Kasumi-1 (cell line): ENCODE results near the gene COPG2.
"Not testable (repeated sequence)": the region's sequence is repeated elsewhere in the genome, so short reads cannot be mapped to it uniquely, and the experiment has no call there.

Source experiments
- DNase-seq, 2 experiments: peaks; one replicate each; lab custom pipeline; 2025; lab: John Stamatoyannopoulos, UW

The COPG2 gene

DNA sequence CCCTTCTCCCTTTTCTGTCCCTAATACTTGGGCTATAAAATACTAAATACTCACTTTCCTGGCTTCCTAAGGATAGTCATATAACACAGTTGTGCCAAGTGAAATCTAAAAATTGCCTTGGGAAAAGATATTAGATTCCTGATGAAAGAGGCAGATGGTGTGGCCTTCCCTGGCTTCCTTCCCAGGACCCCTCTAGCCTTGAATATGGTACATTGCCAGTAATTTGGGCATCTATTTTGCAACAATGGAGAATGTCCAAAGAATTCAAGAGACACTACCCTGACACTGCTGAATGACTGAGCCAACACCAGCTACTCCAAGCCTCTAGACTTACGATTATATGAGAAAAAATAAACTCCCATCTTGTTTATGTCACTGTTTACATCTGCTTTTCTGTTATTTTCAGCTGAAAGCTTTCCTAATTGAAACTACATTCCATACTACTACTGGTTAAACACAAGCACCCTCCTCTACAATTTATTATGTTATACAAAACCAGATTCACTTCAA lies 17.9 kb downstream of the COPG2 start:
- DNase-seq, result no peak

DNA sequence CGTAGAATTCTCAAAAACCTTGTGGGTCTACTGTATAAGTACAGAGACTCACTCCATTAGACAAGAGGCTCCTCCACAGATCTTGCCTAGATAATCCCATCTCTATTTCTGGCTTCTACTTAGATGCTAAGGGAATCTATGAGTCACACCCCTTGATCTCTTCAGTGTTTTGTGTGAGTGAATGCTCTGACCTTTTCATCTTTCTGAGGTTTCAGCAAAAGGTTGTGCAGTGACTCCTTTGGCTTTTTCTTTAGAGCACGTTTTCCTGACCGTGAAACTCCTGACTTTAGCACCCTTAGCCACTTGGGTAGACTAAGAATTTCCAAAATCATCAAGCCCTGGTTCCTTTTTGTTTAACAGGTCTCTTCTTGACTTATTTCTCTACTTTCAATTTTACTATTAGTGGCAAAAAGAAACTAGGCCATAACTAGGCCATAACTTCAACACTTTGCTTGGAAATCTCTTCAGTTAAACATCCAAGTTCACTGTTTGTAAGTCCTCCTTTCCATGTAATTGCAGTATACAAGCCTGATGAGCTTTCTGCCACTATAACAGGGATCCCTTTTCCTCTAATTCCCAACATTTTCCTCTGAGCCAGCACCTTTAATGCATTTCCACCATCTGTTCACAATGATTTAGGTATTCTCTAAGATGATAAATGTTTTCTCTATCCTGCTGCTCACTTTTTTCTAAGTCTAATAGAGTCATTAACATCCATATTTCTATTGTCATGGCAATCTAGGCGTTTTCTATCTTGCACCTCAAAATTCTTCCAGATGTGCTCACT lies 19.4 kb downstream of the COPG2 start:
- DNase-seq, result no peak

DNA sequence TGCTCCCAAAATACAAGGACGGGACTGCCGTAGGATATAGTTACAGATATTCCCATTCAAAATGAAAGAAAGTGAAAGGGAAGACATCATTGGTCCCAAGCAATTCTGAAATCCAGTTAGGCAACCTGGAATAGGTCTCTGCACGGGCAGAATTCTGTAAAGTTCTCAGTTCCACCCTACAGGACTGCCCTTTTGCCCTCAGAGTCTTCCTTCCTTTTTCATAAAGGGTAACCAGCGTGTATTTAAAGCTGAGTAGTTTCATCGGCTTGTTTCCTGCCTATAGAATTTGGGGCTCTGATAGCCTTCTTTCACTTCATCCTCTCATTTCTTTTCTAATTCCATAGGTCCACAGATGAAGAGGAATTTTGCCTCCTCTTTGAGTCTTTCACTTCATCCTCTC lies 20.0 kb downstream of the COPG2 start:
- DNase-seq, result no peak

DNA sequence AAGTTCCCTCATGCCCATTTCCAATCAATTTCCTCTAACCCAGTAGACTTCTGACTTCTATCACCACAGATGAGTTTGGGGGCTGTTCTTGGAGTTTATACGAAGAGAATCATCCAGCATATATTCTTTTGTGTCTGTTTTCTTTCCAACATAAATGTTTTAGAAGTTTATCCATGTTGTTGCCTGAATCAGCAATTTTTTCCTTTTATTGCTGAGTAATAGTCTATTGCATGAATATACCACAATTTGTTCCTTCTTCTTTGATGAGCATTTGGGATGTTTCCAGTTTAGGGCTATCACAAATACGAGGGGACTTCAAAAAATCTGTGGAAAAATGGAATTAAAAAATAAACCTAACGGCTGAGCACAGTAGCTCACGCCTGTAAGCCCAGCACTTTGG lies 26.2 kb downstream of the COPG2 start:
- no peak for DNase-seq

DNA sequence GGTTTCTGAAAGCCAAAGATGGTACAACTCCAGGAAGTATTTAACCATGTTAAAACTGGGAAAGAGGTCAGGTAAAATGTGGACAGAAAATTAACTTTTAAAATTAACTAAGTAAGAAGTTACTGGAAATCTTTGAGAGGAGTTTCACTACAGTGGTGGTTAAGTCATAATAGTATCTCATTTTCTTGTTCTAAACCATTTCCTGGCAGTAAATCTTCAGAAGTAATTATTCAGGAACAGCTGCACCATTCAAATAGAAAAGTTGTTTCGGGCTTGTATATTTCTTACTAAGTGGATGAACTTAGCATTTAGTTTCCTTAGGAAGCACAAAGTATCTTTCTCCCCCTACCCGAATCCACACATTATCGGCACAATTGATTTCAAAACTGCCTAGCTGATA lies 27.1 kb downstream of the COPG2 start:
- DNase-seq, result no peak

DNA sequence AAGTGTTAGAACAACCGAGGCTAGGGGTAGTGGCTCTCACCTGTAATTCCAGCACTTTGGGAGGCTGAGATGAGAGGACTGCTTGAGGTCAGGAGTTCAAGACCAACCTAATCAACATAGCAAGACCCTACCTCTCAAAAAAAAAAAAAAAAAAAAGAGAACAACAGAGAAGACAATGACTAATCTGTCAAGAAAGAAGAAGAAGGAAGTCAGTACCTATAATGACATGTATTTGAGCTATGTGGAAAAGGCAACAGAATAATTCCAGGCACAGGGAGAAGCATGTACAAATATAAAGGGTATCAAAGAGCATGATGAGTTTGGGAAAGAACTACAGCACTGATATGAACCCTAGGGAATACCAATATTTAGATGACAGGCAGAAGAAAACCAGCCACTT lies 27.5 kb downstream of the COPG2 start:
- no peak for DNase-seq

DNA sequence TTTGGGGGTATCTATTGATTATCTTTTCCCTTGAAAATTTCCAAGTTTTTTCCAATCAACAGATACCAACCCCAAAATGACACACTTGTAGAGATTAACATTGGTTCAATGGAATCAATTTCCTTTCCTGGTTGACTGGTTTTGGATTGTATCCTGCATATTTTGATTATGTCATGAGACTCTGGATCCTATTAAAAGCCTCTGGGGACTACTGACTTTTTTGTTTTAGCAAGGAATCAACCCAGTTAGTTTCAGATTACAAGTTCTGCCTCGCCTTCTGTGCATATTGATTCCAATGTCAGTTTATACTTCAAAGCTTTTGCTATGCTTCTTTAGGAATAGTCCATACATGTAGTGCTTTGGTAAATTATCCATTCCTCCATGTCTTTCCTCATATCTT lies 29.2 kb downstream of the COPG2 start:
- DNase-seq, result no peak

DNA sequence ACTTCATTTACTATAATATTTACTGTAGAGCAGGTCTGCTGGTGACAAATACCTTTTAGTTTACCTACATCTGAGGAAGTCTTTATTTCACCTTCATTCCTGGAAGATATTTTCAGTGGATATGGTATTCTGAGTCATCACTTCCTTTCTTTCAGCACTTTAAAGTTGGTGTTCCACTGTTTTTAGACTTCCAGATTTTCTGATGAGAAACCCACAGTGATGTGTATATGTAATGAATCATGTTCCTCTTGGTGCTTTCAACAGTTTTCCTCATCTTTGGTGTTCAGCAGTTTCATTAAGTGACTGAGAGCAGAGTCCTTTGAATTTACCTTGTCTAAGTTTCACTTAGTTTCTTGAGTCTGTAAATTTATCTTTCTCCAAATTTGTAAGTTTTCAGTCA lies 36.4 kb downstream of the COPG2 start:
- no peak for DNase-seq

DNA sequence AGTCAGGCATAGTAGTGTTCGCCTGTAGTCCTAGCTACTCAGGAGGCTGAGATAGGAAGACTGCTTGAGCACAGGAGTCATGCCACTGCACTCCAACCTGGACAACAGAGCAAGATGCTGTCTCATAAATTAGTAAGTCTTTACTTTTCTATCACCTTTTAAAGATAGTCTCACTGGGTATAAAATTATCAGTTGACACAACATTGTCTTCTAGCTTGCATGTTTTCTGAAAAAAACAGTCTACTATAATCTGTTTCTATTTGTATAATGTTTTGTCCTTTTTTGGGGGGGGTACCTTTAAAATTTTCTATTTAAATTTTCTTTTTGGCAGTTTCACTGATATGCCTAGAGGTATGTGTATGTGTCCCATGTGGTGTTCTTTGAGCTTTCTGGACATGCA lies 39.6 kb downstream of the COPG2 start:
- no peak for DNase-seq

DNA sequence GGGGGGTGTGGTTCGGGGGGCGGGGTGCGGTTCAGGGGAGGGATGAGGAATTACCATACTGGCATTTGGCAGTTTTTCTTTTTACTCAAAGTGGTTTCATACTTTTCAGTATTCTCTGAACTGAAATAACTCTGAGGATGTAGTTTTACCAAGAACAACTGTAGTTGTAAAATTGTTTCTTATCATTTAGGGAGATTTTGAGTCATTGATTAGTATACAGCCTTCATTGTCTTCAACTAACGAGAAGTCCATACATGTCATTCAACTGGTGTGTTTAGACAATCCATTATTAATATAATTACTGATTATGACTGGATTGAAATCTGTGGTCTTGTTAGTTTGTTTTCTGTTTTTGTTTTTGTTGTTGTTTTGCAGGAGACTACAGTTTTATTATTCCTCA lies 40.8 kb downstream of the COPG2 start:
- DNase-seq, result no peak

DNA sequence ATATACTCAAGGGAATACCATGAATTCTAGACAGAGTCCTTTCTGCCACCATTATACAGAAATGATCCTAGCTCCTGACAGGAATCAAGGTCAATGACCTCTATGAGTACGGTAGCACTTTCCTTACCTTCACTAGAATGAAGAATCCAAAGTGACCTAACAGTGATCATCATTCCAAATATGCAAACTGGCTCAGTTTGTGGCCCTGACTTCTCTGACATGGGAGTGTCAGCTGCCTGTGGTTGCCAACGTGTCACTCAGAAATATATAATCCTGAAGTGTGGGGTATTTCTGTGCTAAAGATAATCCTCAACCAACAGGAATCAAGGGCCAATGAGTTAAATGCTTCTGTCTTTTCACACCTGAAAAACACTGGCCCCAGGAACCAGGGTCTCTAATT lies 45.7 kb downstream of the COPG2 start:
- no peak for DNase-seq

DNA sequence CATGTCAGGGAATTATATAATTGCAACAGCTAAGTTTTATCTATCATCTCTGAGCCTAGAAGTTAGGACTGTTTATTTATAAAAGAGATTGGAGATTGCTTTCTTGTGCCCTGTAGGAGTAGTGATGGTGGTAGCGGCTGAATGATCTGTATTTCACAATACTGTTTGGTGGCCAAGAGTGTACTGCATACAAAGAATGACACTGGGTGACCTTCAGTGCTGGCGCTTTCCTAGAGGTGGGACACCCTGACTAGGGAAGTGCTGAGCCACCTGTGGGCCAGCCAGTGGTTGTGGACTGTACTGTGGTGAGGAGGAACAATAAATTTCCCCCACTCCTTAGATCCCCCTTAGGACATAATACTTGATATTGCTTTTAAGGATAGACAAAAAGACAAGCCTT lies 53.0 kb downstream of the COPG2 start:
- DNase-seq, result no peak

DNA sequence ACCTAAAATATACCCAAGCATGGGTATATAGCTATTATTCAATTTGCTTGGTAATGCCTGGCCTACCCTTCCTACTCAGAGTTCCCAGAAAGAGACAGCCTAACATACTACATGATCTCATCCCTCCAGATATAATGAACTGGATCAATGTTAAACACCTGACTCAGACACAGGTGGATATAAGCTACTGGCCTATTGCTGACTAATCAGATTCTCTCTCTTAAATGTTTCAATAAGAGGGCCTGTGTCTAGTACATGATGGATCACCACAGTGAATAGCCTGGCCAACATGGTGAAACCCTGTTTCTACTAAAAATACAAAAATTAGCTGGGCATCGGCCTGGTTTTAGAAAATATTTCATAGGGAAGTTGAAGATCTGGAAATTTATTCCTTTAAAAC lies 54.1 kb downstream of the COPG2 start:
- no peak for DNase-seq

DNA sequence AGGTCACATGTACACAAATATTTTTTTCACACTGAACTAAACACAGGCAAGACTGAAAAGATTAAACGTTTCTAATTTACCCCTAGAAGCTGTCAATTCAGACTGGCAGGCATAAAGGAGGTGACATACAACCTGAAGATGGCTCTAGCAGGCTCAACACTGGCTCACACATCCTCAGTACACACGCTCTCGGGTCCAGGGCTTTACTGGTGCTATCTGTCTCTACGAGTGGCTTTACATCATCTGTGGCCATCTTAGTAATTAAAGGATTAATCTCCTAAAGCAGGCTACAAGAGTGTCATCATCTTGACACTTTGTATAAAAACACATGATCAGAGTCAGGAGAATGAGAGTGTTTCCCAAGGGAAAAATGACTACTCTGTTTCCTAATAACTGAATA lies 57.3 kb downstream of the COPG2 start:
- no peak for DNase-seq

DNA sequence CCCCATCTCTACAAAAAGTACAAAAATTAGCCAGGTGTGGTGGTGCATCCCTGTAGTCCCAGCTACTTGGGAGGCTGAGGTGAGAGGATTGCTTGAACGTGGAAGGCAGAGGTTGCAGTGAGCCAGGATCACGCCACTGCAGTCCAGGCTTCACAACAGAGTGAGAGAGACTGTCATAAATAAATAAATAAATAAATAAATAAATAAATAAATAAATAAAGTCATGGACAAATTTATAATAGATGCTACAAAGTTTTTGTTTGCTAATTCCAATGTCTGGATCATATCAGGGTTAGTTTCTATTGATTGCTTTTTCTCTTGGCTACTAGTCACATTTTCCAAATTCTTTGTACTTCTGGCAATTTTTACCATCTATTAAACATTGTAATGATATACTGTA lies 61.5 kb downstream of the COPG2 start:
- not testable (repeated sequence) for DNase-seq

DNA sequence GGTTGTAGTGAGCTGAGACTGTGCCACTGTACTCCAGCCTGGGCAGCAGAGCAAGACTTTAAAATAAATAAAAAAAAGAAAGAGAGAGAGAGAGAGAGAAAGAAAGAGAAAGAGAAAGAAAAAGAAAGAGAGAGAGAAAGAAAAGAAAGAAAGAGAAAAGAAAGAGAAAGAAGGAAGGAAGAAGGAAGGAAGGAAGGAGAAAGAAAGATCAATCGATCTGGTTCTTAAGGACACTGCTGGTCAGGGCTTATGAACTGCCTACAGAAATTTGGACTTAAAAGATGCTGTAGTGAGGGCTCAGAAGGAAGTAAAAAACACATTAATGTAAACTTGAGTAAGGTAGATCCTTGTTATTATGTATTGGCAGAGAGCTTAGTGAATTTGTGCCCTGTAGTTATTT lies 62.4 kb downstream of the COPG2 start:
- DNase-seq, result no peak

DNA sequence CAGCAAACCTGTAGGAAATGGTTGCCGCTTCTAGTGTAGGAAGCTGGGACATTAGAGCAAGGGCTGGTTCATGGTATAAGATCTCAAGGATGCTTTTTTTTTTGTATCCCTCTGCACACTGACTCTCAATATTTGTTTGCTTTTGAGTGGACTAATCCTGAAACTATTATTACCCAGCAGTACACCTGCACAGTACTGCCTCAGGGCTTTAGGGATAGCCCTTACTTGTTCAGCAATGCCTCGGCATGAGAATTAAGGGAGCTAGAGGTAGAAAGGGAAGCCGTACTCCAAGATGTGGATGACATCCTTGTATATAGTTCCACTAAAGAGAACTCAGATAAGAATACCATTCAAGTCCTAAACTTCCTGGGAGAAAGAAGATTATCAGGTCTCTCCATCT lies 70.5 kb downstream of the COPG2 start:
- no peak for DNase-seq

DNA sequence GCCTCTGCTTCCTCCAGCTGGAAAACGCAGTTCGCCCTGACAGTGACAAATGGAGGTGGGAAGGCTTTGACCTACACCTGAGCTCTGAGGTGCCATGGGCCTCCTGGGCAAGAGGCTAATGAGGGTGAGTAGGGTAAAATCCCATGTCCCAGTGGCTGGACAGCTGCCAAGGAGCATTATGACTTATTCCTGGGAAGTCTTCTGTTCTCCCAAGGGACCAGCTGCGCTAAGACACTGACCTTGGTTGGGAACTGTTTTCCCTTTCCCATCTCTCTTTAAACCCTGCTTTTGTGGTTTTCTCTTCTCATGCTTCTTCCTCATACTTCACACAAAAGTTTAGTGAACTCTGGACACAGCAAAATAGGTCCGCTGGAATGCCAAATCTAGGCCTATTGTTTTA lies 72.6 kb downstream of the COPG2 start:
- no peak for DNase-seq

DNA sequence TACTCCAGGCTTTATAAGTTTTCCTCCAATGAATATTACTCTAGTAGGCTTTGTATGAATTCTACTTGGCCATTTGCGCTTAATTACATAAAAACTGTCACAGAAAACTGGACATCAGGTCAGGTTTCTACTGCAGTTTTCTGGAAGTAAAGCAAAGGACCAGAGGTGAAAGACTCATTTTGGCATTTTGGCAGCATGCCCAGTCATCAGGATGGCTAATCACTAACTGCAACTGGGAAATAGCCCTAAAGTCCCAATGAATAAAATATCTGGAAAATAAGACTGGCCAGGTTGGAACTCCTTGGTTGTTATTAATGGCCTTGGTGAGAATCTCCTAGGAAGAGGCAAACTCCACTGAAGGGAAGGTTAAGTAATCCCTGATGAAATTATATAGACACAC lies 75.5 kb downstream of the COPG2 start:
- DNase-seq, result no peak

DNA sequence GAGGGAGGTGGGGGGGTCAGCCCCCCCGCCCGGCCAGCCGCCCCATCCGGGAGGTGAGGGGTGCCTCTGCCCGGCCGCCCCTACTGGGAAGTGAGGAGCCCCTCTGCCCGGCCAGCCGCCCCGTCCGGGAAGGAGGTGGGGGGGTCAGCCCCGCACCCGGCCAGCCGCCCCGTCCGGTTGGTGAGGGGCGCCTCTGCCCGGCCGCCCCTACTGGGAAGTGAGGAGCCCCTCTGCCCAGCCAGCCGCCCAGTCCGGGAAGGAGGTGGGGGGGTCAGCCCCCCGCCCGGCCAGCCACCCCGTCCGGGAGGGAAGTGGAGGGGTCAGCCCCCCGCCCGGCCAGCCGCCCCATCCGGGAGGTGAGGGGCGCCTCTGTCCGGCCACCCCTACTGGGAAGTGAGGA lies 77.1 kb downstream of the COPG2 start:
- not testable (repeated sequence) for DNase-seq

DNA sequence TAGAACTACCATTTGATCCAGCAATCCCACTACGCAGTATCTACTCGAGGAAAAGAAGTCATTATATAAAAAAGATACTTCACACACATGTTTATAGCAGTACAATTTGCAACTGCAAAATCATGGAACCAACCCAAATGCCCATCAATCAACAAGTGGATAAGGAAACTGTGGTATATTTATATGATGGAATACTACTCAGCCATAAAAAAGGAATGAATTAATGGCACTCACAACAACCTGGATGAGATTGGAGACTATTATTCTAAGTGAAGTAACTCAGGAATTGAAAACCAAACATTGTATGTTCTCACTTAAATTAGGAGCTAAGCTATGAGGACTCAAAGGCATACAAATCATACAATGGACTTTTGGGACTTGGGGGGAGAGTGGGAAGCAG lies 82.6 kb downstream of the COPG2 start:
- not testable (repeated sequence) for DNase-seq

DNA sequence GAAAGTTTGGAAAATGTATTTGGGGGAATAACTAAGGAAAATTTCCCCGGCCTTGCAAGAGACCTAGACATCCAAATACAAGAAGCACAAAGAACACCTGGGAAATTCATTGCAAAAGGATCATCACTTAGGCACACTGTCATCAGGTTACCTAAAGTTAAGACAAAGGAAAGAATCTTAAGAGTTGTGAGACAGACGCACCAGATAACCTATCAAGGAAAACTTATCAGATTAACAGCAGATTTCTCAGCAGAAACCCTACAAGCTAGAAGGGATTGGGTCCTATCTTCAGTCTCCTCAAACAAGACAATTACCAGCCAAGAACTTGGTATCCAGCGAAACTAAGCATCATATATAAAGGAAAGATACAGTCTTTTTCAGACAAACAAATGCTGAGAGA lies 93.4 kb downstream of the COPG2 start:
- not testable (repeated sequence) for DNase-seq

DNA sequence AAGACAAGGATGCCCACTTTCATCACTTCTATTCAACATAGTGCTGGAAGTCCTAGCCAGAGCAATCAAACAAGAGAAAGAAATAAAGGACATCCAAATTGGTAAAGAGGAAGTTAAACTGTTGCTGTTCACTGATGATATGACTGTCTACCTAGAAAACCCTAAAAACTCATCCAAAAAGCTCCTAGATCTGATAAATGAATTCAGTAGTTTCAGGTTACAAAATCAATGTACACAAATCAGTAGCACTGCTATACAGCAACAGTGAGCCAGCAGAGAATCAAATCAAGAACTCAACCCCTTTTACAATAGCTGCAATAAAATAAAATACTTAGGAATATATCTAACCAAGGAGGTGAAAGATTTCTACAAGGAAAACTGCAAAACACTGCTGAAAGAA lies 98.4 kb downstream of the COPG2 start:
- DNase-seq, result not testable (repeated sequence)

DNA sequence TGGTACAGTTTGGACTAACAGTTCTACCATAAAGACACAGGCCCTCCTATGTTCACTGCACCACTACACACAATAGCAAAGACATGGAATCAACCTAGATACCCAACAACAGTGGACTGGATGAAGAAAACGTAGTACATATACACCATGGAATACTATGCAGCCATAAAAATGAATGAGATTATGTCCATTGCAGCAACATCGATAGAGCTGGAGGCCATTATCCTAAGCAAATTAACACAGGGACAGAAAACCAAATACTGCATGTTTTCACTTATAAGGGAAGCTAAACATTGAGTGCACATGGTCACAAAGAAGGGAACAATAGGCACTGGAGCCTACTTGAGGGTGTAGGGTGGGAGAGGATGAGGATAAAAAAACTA lies 101.7 kb downstream of the COPG2 start:
- no peak for DNase-seq
